RPMI7951 (cell line): Measurements from ENCODE around the gene PCSK6. TPM values are rescaled to one million over a fixed set of nuclear protein-coding genes. Genes with fewer than 3 reads are reported as not detected.
"Not testable (repeated sequence)": the region's sequence is repeated elsewhere in the genome, so short reads cannot be mapped to it uniquely, and the experiment has no call there.

ENCODE experiments used
- DNase-seq: peaks from one replicate; pipeline ENCODE4 v3.0.0-alpha.2; 2012; ENCODE audit warnings: low read depth
- total RNA-seq: library from RNA; depleted of rRNA; stranded (reverse); fragments of >200 nt; shearing (Covaris generic); gene quantifications from 2 replicates; pipeline ENCODE4 v1.2.3, GENCODE V29; 2014

The PCSK6 gene
- total RNA-seq, 1 experiment from 2014 or later, result 0.48 TPM

- DNase-seq, result no peak
Measured at GRCh38 chr15:101357885-101358284, 131.6 kb downstream of the PCSK6 start.

- DNase-seq, result no peak
Measured at GRCh38 chr15:101357333-101357732, 132.2 kb downstream of the PCSK6 start.

- not testable (repeated sequence) for DNase-seq
Measured at GRCh38 chr15:101356512-101357172, 132.9 kb downstream of the PCSK6 start.

GRCh38 chr15:101355678-101356464 is 133.6 kb downstream of the PCSK6 start:
- no peak for DNase-seq

- no peak for DNase-seq
Measured at GRCh38 chr15:101354891-101355623, 134.4 kb downstream of the PCSK6 start.

- DNase-seq, result no peak
Measured at GRCh38 chr15:101353240-101353639, 136.3 kb downstream of the PCSK6 start.

GRCh38 chr15:101351736-101352135 is 137.8 kb downstream of the PCSK6 start:
- no peak for DNase-seq

GRCh38 chr15:101349047-101349951 is 140.2 kb downstream of the PCSK6 start:
- DNase-seq, result no peak

GRCh38 chr15:101348643-101349042 is 140.9 kb downstream of the PCSK6 start:
- DNase-seq, result no peak

GRCh38 chr15:101348015-101348414 is 141.5 kb downstream of the PCSK6 start:
- no peak for DNase-seq

GRCh38 chr15:101347454-101347853 is 142.1 kb downstream of the PCSK6 start:
- no peak for DNase-seq

- no peak for DNase-seq
Measured at GRCh38 chr15:101346928-101347327, 142.6 kb downstream of the PCSK6 start.

GRCh38 chr15:101342056-101342455 is 147.5 kb downstream of the PCSK6 start:
- DNase-seq, result no peak

- DNase-seq, result no peak
Measured at GRCh38 chr15:101338502-101339057, 150.9 kb downstream of the PCSK6 start.

GRCh38 chr15:101337976-101338375 is 151.5 kb downstream of the PCSK6 start:
- DNase-seq, result no peak

- not testable (repeated sequence) for DNase-seq
Measured at GRCh38 chr15:101333907-101334789, 155.4 kb downstream of the PCSK6 start.

GRCh38 chr15:101332061-101332467 is 157.4 kb downstream of the PCSK6 start:
- DNase-seq, result no peak

- DNase-seq, result no peak
Measured at GRCh38 chr15:101329867-101330380, 159.6 kb downstream of the PCSK6 start.

- DNase-seq, result no peak
Measured at GRCh38 chr15:101329309-101329863, 160.1 kb downstream of the PCSK6 start.

GRCh38 chr15:101328001-101328400 is 161.5 kb downstream of the PCSK6 start:
- no peak for DNase-seq
